SKM-1 (cell line): ENCODE data around the gene PPP1R13B.
"Not testable (repeated sequence)": the region's sequence is repeated elsewhere in the genome, so short reads cannot be mapped to it uniquely, and the experiment has no call there.

ENCODE experiments used
- DNase-seq: peaks from one replicate; lab custom pipeline; 2025; ENCODE audit not compliant: unreplicated experiment; lab: John Stamatoyannopoulos, UW

Gene PPP1R13B

GRCh38 chr14:103702497-103703432 is 144.6 kb downstream of the PPP1R13B start:
- DNase-seq, result no peak

GRCh38 chr14:103702095-103702494 is 145.3 kb downstream of the PPP1R13B start:
- no peak for DNase-seq

- DNase-seq, result no peak
Observed at GRCh38 chr14:103700753-103701490, 146.5 kb downstream of the PPP1R13B start.

GRCh38 chr14:103699901-103700752 is 147.2 kb downstream of the PPP1R13B start:
- DNase-seq, result no peak

GRCh38 chr14:103699261-103699661 is 148.1 kb downstream of the PPP1R13B start:
- no peak for DNase-seq

- DNase-seq, result no peak
Observed at GRCh38 chr14:103698380-103699260, 148.8 kb downstream of the PPP1R13B start.

- no peak for DNase-seq
Observed at GRCh38 chr14:103697603-103698379, 149.6 kb downstream of the PPP1R13B start.

GRCh38 chr14:103697206-103697602 is 150.2 kb downstream of the PPP1R13B start:
- DNase-seq, result no peak

- no peak for DNase-seq
Observed at GRCh38 chr14:103696466-103697071, 150.8 kb downstream of the PPP1R13B start.

- no peak for DNase-seq
Observed at GRCh38 chr14:103696070-103696402, 151.3 kb downstream of the PPP1R13B start.

- no peak for DNase-seq
Observed at GRCh38 chr14:103695296-103696069, 151.9 kb downstream of the PPP1R13B start.

- no peak for DNase-seq
Observed at GRCh38 chr14:103694572-103695026, 152.8 kb downstream of the PPP1R13B start.

GRCh38 chr14:103693515-103693914 is 153.9 kb downstream of the PPP1R13B start:
- DNase-seq, result no peak

GRCh38 chr14:103692871-103693270 is 154.5 kb downstream of the PPP1R13B start:
- no peak for DNase-seq

GRCh38 chr14:103692159-103692558 is 155.2 kb downstream of the PPP1R13B start:
- no peak for DNase-seq

GRCh38 chr14:103691655-103692054 is 155.7 kb downstream of the PPP1R13B start:
- DNase-seq, result not testable (repeated sequence)

- no peak for DNase-seq
Observed at GRCh38 chr14:103690332-103690731, 157.0 kb downstream of the PPP1R13B start.
